HepG2 (cell line): ENCODE measurements around the gene FGFR2. TPM values are rescaled to one million over a fixed set of nuclear protein-coding genes. Genes with fewer than 3 reads are reported as not detected.
A peak's percentile ranks its signal among the peaks of the same experiment; 100 is the strongest.

Experiments used
- ARID5B ChIP-seq: IDR thresholded peaks from 2 replicates; pipeline ENCODE4 v1.4.0; 2020; ENCODE audit warnings: mild to moderate bottlenecking, missing genetic modification reagents
- ATF7 ChIP-seq, 2 experiments: fragments of 450-650 bp in 1 of 2; sonication (generic) in 1 of 2; formaldehyde crosslinking in 1 of 2; IDR thresholded peaks; 2 replicates each; pipeline versions ENCODE4 v1.4.0 to v1.6.1; 2016 to 2020; ENCODE audit warnings: antibody characterized with exemption in 1 of 2, mild to moderate bottlenecking in 1 of 2, missing genetic modification reagents in 1 of 2
- BATF2 ChIP-seq: sonication (generic); formaldehyde crosslinking; IDR thresholded peaks from 2 replicates; pipeline ENCODE4 v1.8.0; 2022; ENCODE audit warnings: mild to moderate bottlenecking, missing genetic modification reagents, moderate library complexity
- CCDC6 ChIP-seq: sonication (generic); formaldehyde crosslinking; IDR thresholded peaks from 2 replicates; pipeline ENCODE4 v1.8.1; 2022; ENCODE audit warnings: mild to moderate bottlenecking, missing genetic modification reagents, moderate library complexity
- CREBL2 ChIP-seq: sonication (generic); formaldehyde crosslinking; IDR thresholded peaks from 2 replicates; pipeline ENCODE4 v1.8.1; 2023; ENCODE audit warnings: missing genetic modification reagents, mild to moderate bottlenecking, borderline replicate concordance
- KDM2A ChIP-seq: sonication (generic); formaldehyde crosslinking; IDR thresholded peaks from 2 replicates; pipeline ENCODE4 v1.4.0; 2020; ENCODE audit warnings: low read depth, missing genetic modification reagents, borderline replicate concordance
- PTBP1 ChIP-seq: fragments of 200-400 bp; formaldehyde crosslinking; IDR thresholded peaks from 2 replicates; pipeline ENCODE4 v1.6.1; 2018; ENCODE audit warnings: low read length, low read depth; ENCODE audit not compliant: poor library complexity, severe bottlenecking
- TIGD3 ChIP-seq: sonication (generic); formaldehyde crosslinking; IDR thresholded peaks from 2 replicates; pipeline ENCODE4 v1.5.1; 2020; ENCODE audit warnings: mild to moderate bottlenecking, missing genetic modification reagents, borderline replicate concordance
- ZBTB38 ChIP-seq: sonication (generic); formaldehyde crosslinking; IDR thresholded peaks from 2 replicates; pipeline ENCODE4 v1.5.1; 2020; ENCODE audit warnings: mild to moderate bottlenecking, missing genetic modification reagents
- ZNF281 ChIP-seq: sonication (generic); formaldehyde crosslinking; IDR thresholded peaks from 2 replicates; pipeline ENCODE4 v1.4.0; 2020; ENCODE audit warnings: missing genetic modification reagents, borderline replicate concordance
- ZNF501 ChIP-seq: sonication (generic); formaldehyde crosslinking; IDR thresholded peaks from 2 replicates; pipeline ENCODE4 v1.5.1; 2020; ENCODE audit warnings: mild to moderate bottlenecking, moderate library complexity, missing genetic modification reagents
- ZNF558 ChIP-seq: sonication (generic); formaldehyde crosslinking; IDR thresholded peaks from 2 replicates; pipeline ENCODE4 v1.9.0; 2022; ENCODE audit warnings: mild to moderate bottlenecking, missing genetic modification reagents, borderline replicate concordance
- polyA plus RNA-seq, 8 experiments: library from polyadenylated mRNA; depleted of rRNA in 3 of 8; stranded (reverse) in 7 of 8; unstranded in 1 of 8; fragments of >200 nt; fragmentation: Illumina TruSeq in 4 of 8; extraction: Trizol in 4 of 8; gene quantifications; 2 replicates each; pipeline versions ENCODE4 v1.2.1 to v1.2.3, GENCODE V29; 2011 to 2016; ENCODE audit warnings: low read depth in 4 of 8, missing spikeins in 1 of 8, mixed read lengths in 1 of 8; ENCODE audit not compliant: insufficient read depth in 1 of 8
- total RNA-seq, 5 experiments: library from RNA; depleted of rRNA; stranded (reverse); fragments of >200 nt; fragmentation: Illumina TruSeq; extraction: Trizol; gene quantifications; 2 replicates each; pipeline ENCODE4 v1.2.3, GENCODE V29; 2016; ENCODE audit warnings: low read depth in 1 of 5
- TF ChIP-seq, protein P1 (sequence below): sonication (generic); formaldehyde crosslinking; IDR thresholded peaks from 2 replicates; pipeline ENCODE4 v1.4.0; 2020; ENCODE audit warnings: missing genetic modification reagents
- TF ChIP-seq, protein P2 (sequence below): sonication (generic); formaldehyde crosslinking; IDR thresholded peaks from 2 replicates; pipeline ENCODE4 v1.5.0; 2020; ENCODE audit warnings: mild to moderate bottlenecking, missing genetic modification reagents, moderate library complexity

Gene FGFR2
- total and polyA plus RNA-seq, 2 of the 13 experiments (the other 11 are each of a cell fraction or from before 2014, with no cell fraction given), result 1.6 to 2.6 TPM

DNA sequence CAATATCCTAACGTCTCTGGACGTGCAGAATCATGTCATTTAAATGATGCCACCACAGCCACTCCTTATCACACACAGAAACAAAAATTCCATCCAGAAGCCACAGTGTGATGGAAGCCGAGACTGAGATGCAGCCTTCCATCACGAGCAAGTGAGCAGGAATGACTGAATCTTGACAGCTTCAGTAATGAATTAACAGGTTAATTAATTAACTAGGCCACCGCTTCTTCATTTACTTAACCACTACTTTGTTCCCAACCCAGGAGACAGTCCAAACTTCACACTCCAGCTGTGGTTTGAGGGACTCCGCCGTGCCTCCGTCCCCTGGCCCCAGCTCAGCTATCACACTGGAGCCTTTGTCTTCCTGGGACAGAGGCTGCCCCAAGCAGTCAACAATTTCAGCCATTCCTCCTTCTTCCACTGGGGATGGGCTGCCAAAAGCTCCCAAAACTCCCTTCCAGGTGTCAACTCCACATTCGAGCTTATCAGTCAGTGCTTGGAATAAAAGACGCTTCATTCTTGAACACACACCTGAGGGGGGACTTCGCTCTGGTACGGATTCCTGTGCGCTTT is 65.9 kb downstream of the FGFR2 start (continued):
- TF ChIP-seq ARID5B (CRISPR knock-in tag) (peak; percentile 25; the same call in 1 of the 2 replicates), ZNF281 (CRISPR knock-in tag) (no peak), CCDC6 (CRISPR knock-in tag) (no peak), ZBTB38 (peak; percentile 56; the same call in 1 of the 2 replicates), ATF7 (IDR thresholded peaks at IDR 0.05) (no peak), ATF7 (CRISPR knock-in tag; IDR thresholded peaks at IDR 0.05) (no peak), PTBP1 (no peak), CREBL2 (CRISPR knock-in tag) (no peak), BATF2 (CRISPR knock-in tag) (no peak), ZNF558 (CRISPR knock-in tag) (no peak), KDM2A (no peak), ZNF501 (CRISPR knock-in tag) (no peak), TIGD3 (CRISPR knock-in tag) (no peak)
- TF ChIP-seq, protein P1, sequence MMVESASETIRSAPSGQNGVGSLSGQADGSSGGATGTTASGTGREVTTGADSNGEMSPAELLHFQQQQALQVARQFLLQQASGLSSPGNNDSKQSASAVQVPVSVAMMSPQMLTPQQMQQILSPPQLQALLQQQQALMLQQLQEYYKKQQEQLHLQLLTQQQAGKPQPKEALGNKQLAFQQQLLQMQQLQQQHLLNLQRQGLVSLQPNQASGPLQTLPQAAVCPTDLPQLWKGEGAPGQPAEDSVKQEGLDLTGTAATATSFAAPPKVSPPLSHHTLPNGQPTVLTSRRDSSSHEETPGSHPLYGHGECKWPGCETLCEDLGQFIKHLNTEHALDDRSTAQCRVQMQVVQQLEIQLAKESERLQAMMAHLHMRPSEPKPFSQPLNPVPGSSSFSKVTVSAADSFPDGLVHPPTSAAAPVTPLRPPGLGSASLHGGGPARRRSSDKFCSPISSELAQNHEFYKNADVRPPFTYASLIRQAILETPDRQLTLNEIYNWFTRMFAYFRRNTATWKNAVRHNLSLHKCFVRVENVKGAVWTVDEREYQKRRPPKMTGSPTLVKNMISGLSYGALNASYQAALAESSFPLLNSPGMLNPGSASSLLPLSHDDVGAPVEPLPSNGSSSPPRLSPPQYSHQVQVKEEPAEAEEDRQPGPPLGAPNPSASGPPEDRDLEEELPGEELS (CRISPR knock-in tag), result no peak
- TF ChIP-seq, protein P2, sequence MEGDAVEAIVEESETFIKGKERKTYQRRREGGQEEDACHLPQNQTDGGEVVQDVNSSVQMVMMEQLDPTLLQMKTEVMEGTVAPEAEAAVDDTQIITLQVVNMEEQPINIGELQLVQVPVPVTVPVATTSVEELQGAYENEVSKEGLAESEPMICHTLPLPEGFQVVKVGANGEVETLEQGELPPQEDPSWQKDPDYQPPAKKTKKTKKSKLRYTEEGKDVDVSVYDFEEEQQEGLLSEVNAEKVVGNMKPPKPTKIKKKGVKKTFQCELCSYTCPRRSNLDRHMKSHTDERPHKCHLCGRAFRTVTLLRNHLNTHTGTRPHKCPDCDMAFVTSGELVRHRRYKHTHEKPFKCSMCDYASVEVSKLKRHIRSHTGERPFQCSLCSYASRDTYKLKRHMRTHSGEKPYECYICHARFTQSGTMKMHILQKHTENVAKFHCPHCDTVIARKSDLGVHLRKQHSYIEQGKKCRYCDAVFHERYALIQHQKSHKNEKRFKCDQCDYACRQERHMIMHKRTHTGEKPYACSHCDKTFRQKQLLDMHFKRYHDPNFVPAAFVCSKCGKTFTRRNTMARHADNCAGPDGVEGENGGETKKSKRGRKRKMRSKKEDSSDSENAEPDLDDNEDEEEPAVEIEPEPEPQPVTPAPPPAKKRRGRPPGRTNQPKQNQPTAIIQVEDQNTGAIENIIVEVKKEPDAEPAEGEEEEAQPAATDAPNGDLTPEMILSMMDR (CRISPR knock-in tag), result no peak
